ENCODE results near the gene ZKSCAN5. TPM values are rescaled to one million over a fixed set of nuclear protein-coding genes. Genes with fewer than 3 reads are reported as not detected.

The ZKSCAN5 gene
- total RNA-seq, 4 donors from 2014 or later: 6.1 to 10.2 (median 7.8) TPM

DNA sequence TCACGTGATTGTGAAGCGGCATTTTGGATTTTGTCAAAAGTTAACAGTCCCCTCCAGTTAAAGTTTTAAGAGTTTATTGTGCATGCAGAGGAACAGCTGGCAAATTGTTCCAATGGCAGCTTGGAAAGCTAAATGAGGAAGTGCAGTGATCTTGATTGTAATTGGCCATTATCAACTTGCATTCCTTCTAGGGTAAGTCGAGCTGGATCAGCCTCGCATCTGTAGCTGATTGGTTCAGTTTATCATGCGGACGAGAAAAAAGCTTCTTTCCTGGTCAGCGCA, 31.2 kb upstream of the ZKSCAN5 start:
- ATAC-seq (ENCODE audit: low FRiP score) (no peak), DNase-seq (ENCODE audit: low spot score) (no peak)
- TF ChIP-seq CTCF (IDR thresholded peaks at IDR 0.05): no peak

- no peak for TF ChIP-seq CTCF (IDR thresholded peaks at IDR 0.05)
- ATAC-seq (ENCODE audit: low FRiP score): no peak
Observed at GRCh38 chr7:99476107-99476506, 28.4 kb upstream of the ZKSCAN5 start.

DNA sequence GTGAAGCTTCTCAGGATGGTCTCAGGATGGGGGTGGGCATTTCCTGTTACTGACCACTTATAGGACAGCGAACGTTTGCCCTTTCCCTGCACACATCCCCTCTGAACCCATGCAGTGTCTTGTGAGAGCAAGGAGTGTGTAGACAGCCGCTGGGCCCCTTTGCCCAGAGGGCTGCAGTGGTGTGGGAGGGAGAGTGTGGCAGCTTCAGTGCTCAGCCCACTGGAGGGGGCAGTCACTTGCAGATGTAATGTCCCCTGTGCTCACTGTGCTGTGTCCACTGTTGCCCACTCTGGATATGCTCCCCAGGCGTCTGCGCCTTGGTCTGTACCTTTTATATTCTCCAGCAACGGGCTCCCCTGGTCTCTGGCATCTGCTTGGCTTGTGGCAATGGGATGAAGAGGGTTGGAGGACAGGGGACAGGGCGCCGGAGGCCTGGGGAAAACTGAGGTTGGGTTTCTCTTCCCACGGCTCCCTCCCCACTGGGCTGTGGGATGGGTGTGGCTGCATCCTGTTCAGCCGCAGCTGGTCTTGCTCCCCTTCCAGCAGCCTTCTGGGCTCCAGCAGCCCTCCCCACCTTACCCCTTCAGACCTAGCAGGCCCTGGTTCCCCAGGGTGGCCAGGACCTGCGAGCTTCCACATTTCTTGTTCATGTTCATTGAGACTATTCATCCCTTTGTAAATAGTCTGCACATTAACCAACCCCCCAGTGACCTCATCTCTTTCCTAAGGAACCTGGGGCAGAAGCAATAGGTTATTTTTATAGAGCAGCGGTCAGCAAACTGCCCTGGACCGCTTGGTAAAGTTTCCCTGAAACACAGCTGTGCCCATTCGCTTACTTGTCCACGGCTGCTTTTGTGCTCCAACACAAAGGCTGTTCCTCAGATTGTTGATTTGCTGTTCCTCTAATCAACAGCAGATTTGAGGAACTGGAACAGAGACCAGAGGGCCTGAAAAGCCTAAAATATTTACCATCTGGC, 25.7 kb upstream of the ZKSCAN5 start:
- ATAC-seq (ENCODE audit: low FRiP score) (no peak), DNase-seq (ENCODE audit: low spot score) (no peak)
- no peak for TF ChIP-seq CTCF (IDR thresholded peaks at IDR 0.05)

More at GRCh38 chr7:99476107-99476506, 28.4 kb upstream of the ZKSCAN5 start:
- DNase-seq (ENCODE audit: low spot score): no peak

DNA sequence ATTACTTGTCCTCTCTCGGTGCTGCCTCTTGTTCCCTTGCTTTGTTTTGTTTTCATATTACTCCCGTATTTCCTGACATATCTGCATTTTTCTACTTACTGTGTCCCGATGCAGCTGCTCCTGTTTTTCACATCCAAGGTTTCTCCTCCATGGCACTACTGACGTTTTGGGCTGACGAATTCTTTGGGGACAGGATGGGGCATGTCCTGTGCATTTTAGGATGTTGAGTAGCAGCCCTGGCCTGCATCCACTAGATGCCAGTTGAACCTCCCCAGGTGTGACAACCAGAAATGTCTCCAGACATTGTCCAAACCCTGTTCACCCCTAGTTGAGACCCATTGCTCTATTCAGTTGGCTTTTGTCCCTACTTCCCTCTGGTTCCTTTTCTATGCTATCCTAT, 19.4 kb upstream of the ZKSCAN5 start:
- ATAC-seq (ENCODE audit: low FRiP score): no peak
- no peak for TF ChIP-seq CTCF (IDR thresholded peaks at IDR 0.05)
- DNase-seq (ENCODE audit: low spot score): no peak

- no peak for TF ChIP-seq CTCF (IDR thresholded peaks at IDR 0.05)
- ATAC-seq (ENCODE audit: low FRiP score): no peak
- no peak for DNase-seq (ENCODE audit: low spot score)
Observed at GRCh38 chr7:99489235-99489634, 15.2 kb upstream of the ZKSCAN5 start.

DNA sequence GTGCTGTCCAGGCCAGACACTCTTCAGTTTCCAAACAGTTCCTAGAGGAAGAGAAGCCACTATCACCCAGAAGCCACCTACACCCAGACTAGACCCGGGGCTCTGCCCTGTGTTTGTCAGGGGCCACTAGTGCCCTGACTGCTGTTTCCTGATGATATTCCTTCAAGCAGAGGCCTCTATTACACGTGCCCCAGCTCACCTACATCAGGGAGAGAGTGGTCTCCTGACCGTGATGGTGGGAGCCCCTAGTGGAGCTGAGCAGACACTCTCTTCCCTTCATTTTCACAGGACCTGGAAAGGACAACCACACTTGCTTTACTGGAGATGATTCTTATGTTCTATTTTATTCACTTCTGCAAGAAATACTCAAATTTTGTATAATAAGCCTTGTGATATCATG, 13.6 kb upstream of the ZKSCAN5 start:
- DNase-seq (ENCODE audit: low spot score): no peak
- no peak for TF ChIP-seq CTCF (IDR thresholded peaks at IDR 0.05)
- ATAC-seq (ENCODE audit: low FRiP score): no peak

- ATAC-seq (ENCODE audit: low FRiP score) (no peak), DNase-seq (ENCODE audit: low spot score) (no peak)
- no peak for TF ChIP-seq CTCF (IDR thresholded peaks at IDR 0.05)
Observed at GRCh38 chr7:99493823-99494222, 10.6 kb upstream of the ZKSCAN5 start.

All from omental fat pad (tissue), 4 donors.